UCSD-AML1 (cell line): ENCODE measurements around the gene MAST4.

ENCODE experiments used
- DNase-seq: peaks from one replicate; lab custom pipeline; 2025; ENCODE audit not compliant: unreplicated experiment; lab: John Stamatoyannopoulos, UW

Gene MAST4

DNA sequence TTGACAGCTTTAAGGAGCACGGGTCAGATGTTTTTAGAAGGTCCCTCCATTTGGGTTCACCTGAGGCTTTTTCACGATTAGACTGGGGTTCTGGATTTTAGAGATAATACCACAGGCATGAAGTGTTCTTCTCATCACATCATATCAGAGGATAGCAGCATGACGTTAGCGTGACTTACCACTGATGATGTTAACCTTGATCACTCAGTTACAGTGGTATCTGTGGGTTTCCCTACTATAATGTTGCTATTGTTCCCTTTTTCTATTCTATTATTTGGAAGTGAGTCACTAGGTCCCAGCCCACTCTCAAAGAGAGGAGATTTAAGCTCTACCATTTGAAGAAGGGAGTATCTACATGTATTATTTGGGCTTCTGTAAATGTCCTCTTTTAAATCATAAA is 300.0 kb downstream of the MAST4 start:
- DNase-seq = no peak

DNA sequence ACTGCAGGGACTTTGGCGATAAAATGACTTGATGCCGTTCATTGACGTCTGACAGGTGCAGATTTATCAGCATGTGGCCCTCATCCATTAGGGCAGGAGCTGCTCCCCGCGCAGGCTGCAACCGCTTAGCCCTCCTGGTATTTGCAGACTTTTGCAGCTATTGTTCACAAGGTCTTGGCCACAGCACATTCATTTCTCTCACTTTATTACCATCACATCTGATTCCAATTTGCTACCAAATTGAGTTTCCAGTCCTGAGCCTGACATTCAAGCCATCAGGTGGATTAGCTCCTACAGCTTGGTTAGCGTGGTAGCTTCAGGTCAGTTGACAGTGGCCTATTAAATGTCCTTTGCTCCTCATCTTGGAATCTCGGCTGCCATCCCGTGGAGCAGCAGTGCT is 301.2 kb downstream of the MAST4 start:
- DNase-seq = no peak

DNA sequence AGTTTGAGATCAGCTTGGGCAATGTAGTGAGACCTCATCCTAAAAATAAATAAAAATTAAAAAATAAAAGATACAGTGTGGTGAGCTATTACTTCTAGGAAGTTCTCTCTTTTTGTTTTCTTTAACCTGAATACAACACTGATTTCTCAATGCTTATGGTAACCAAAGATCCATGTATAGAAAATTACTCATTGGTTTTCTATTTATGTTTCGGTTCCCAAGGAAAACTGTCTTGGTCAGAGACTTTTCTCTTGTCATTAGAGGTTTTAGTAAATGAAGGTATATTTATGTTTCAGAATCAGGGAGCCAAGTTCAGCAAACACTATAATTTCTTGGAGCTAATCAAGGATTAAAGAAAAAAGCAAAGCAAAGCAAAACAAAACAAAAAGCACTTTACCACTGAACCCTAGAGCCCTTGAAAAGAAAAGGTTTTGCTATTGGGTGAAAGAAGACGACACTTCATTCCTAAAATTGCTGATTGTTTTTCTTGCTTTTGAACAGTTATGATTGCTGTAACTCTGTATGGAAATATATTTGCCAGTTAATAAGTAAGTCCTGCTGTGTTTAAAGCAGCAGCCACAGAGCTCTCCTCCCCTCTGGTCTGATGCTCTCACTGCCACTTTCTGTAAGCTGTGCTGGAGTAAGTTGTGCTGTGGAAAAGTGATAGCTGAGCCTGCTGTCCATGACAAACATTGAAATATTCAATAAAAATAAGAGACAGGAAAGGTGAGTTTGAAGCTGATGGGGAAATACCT is 302.2 kb downstream of the MAST4 start:
- DNase-seq = no peak

DNA sequence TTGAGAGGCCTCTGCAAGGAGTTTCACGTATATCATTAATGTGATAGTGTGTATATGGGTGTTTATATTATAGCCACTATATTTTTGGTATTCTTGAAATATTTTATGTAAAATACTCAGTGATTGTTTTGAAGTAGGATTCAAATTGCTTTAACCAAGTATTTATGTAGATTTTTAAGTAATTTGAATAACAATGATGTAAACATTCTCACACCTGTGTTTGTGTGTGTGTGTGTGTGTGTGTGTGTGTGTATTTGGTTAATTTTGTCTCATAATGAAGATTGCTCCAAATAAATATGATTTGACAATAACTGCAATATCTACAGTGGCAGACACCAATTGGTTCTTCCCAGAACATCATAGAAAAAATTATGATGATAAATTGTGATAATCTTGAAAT is 307.0 kb downstream of the MAST4 start:
- no peak for DNase-seq

DNA sequence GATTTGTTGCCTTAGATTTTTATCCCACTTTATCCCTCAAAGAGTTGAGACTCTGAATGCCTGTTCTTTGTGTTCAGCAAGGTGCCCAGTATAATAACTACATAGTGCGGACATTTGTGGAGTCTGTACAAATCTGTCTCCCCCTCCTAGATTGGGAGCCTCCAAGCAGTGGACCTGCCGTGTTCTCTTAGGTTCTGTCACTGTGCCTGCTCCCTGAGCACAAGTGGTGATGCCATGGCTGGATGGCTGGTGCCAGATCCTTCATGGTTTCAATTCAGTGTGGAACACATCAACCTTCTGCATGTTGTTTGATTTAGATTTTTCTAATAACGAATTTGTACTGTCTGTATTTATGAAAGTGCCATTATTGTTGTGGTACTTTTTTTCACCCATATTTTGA is 307.5 kb downstream of the MAST4 start:
- no peak for DNase-seq

DNA sequence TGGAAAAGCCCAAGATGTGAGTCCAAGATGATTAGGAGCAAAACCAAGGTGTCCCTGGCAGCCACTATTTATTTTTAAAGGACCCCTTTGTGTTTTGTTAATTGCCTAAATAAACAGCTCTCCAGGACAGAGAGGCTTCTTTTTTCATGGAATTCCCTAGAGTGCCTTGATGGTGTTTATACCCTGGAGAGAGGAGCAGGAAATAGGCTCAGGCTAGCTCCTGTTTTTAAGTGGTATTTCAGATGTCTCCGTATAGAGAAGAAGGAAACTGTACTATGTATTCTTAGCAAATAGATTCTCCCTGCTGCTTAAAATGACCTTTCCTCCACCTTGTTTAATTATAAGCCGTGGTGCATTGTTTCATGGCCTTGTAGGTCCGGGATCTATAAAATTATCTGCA is 308.0 kb downstream of the MAST4 start:
- no peak for DNase-seq

DNA sequence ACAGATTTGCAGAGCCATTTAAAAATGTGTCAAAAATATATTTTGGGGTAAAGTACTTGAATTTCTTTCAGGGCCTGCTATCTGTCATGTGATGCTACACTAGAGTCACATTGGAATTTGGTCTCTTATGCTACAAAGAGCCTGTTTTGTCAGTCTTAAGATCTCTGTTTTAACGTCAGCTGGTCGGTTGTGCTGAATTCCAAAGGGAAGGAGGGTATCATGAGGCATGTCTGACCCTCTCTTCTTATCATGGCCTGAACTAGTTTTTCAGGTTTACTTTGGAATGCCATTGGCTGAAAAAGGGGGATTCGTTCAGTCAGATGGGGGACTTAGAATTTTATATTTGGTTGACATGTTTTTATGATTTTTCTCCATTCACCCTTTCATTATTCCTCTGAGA is 309.8 kb downstream of the MAST4 start:
- no peak for DNase-seq

DNA sequence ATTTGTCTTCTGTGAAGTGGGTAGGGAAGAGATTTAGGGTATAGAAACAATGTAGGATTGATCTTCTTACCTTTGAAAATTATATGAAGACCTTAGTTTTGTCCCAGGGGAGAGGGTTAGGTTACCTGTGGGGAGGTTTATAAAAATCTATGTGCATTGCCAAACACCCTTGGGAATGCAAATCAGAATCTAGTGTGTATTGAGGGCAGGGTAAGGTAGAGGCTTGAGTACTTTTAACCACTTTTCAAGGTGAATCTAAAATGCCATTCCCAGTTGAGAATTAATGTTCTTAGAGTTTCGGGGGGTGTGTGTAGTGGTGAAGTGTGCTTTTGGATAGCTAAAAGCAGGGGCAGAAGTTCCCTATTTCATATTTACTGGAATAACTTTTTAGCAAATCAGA is 312.0 kb downstream of the MAST4 start:
- DNase-seq = no peak

DNA sequence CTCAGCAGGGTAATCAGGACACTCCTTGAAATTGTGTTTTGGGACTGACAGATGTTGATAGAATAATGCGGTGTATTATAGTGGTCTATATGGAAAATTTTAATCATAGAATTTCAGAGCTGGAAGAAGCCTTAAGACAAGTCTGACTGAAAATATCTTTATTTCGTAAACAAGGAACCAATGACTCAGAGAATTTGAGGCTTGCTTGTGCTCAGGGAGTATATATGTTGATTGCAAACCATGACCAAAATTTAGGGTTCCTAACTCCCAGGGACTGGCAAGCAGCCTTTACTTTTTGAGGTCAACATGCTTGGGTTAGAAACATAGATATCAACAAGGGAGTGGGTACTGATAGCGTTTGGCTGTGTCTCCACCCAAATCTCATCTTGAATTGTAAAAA is 313.2 kb downstream of the MAST4 start:
- no peak for DNase-seq

DNA sequence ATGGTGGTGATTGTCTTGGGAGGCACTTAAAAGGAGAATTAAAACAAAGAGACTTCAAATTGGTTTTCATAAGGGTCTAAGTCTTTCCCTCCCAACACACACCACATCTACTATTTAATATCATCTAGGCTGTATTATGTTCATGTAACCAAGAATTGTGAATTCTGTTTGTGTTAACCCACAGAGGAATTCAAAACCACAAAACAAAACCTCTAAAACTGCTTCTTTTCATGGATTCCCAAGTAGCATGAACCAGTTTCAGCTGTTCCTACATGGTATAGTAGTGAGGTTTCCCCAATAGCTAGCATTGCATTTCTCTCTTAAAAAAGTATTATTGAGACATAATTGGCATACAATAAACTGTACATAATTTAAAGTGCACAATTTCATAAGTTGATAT is 316.6 kb downstream of the MAST4 start:
- DNase-seq = no peak

DNA sequence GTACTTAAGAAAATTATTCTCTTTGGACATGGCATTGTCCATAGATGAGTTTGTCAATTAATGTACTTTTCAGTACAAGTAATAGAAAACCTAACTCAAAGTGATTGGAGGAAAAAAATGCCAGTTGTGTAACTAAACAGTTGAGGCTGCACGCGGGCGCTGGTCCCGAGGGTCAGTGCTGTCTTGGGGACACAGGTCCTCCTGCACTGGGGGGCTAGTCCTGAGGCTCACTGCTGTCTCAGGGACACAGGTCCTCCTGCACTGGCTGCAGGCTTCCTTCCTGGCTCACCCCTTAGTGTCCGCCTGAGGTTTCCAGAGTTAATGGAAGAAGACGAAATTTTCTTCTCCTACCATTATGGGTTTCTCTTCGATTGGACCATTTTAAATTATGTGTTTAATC is 319.3 kb downstream of the MAST4 start:
- no peak for DNase-seq

DNA sequence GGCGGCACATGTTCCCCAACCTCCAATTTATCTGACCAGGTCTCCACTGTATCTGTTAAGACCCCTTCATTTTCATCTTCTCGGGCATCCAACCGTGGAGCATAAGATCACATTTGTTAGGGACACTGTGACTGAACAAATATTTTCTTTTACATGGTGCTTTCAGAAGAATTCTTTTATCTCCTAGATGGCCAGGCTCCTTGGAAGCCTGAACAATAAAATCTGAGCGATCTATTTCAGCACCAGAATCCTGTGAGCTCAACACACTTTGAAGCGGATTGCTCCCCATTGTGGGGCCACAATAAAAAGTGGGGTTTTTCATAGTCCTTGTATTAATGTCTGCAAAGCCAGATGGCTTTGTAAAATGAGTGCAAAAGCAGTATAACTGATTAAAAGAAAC is 326.7 kb downstream of the MAST4 start:
- DNase-seq = no peak

DNA sequence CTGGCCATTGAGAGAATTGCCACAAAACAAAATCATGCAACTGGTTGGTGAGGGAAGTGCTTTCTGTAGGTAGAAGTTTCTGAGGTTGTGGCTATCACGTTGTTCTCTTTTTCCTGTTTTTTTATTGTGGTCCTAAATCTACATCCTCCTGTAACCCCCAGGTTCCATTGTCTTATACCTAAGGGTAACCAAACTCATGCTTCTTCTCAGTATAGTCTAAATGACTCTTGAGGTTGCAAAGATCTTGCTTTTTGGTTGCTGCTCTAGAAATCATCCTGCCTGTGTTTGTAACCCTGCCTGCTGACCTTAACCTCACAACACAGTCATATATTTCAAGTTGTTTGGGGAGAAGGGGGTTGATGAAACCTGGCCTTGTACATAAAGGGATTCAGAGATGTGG is 327.3 kb downstream of the MAST4 start:
- no peak for DNase-seq

DNA sequence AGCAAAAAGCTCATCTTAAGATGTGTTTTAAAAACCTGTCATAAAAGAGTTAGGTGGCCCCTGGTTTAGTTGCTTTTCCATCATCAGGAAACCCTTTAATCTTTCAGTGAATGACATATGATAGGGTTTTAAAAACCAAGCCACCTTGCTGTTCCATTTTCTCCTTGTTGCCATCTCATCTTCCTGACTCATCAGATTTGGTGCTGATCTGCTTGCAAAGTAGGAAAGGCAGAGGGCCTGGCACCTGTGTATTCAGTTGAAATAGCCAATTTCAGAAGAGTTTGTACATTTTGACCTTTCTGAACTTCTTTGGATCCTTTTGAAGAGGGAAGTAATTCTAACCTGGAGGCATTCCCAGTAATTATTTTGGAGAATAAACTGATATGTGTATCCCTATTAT is 327.7 kb downstream of the MAST4 start:
- no peak for DNase-seq

DNA sequence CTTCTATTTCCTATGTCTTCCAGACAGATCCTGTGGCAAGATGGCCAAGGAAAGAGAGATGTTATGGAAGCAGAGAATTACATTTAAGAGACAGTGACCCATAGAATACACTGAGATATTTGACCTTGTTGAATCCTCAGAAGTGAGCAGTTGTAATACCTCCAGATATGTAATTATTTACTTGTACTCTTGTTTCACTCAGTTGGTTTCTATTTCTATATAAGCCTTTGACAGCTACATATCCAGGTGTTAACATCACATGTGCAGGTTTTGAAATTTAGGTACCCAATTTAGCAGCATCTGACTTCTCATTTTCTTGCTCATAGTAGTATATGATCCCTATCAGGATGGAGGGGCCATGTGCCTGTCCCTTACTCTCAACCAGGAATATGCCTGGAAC is 330.9 kb downstream of the MAST4 start:
- no peak for DNase-seq

DNA sequence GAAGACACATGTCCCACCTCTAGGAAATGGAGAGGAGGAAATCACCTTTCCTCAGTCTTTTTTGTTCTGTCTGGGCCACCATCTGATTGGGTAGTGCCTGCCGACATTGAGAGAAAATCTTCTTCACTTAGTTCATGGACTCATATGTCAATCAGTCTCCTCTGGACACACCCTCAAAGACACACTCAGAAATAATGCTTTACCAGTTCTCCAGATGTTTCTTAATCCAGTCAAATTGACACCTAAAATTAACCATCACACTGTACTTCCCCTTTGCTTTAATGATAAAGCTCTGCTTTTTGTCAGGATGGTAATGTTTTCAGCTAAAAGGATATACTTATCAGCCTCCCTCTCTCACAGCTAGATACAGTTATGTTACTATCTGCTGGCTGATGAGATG is 333.1 kb downstream of the MAST4 start:
- no peak for DNase-seq

DNA sequence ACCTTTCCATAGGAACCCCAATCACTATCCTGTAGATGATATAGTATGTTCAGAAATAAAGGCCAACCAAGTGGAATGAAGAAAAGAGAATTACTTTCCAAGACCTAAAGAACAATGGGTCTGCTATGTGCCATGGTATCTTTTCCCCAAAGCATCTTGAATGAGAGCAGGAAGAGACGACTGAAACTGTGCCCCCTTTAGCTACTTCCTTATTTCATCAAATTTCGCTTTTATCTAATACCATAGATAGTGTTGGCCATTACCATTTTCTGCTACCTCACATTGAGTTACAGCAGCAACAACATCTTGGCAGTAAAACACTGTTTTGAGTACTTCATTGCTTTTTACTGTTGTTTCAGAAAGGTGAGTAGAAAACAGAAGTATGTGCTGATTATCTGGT is 333.8 kb downstream of the MAST4 start:
- DNase-seq = no peak

DNA sequence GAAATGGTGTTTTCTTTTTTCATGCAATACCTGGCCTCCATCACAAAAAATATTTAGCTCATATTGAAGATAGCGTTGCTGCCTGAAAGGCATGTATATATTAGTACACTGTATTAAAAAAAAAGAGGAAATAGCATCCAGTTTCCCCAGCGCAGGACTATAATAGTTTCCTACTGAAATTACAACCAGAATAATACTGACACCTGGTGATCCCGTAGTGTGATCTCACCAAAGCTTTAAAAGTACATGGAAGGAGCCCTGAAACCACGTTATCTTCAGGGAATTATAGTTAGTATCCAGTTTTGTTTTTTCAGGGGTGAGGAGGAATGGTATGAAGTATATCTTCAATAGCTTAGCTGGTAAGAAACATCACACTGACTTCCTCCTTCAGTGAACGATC is 335.5 kb downstream of the MAST4 start:
- DNase-seq = no peak

DNA sequence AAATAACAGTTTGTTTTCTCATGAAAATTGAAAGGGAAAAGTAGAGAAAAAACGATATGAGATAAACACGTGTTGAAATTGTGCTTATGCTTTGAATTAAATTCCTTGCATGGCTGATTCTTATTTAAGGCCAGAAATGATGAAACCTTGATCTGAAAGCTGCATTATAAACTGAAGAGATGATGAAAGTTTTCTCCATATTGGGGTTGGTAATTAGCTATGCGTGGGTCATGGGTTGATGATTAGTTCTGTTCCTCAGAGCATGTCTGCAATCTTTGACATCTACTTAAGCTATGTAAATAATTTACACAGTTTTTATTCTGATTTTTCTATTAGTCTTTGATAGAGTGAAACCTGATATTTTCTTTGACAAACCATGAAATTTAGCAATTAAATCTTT is 336.3 kb downstream of the MAST4 start:
- no peak for DNase-seq

DNA sequence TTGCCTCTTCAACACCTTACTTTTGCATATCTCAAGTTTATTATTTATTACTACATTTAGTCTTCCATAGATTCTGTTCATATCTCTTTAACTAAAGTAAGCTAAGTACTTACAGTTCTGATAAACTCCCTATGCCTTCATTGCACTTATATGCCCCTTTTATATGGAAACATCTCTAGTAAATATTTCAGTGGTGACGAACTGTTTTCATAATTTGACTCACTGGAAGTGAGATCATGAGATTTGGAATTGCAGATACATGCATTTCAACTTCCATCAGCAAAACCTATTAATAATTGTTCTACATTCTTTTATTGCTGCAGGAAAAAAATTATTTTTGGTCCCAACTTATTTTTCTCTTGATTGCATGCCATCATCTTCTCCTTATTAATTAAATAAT is 336.9 kb downstream of the MAST4 start:
- no peak for DNase-seq

DNA sequence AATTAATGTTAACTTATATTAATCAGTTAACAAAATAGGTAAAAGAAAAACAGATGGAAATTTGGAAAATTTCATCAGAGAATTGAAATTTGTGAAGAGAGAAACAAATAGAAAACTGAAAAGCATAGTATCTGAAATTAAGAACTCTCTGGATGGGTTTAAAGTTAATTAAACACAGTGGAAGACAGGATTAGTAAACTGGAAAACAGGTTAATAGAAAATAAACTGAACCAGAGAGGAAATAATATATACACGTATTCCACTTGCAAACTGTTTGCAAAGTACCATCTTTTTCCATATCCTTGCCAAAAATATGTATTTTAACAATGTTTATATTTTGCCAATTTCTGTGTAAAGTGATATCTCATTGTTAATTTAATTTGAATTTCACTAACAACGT is 342.9 kb downstream of the MAST4 start:
- no peak for DNase-seq

DNA sequence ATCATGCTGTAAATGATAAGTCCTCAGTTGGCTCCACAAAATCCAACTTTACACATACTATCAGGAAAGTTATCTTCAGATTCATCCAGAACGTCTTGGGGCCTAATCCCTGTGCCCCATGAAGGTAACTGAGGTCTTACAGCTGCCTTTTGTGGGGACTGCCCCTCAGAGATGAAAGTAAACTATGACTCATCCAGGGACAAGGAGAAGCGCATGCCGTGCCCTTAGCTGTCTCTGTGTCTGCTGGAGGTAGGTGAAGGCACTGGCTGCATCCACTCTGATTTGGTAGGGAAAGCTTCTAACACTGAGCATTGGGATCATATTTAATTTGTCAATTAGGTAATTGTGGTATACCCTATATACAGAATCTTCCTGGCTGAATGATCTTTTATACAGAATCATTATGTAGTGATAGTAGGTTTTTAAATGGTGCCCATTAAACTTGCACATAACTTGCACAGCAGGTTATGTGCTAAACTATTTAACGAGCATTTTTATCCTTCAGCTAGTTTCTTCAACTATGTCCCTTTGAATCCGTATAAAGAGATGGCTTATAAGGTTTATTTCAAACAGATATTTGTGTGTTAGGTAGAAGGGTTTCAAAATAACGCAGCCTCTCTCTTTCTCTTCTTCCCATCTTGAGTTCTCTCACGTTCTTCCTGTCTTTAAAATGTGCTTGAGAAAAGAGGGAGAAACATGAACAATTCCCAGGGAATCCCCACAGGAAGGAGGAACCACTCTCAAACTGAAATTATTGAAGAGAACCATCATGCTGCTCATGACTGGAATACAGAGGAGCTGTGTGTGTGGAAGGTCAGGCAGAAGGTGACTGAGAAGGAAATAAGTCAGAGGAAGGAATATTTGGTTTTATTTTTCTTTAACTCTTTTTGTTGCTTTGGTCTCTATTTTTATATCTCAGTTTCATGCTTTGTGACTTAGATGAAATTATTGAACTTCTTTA is 349.5 kb downstream of the MAST4 start:
- no peak for DNase-seq
